ENCODE data around the gene DHRS11.

DNA sequence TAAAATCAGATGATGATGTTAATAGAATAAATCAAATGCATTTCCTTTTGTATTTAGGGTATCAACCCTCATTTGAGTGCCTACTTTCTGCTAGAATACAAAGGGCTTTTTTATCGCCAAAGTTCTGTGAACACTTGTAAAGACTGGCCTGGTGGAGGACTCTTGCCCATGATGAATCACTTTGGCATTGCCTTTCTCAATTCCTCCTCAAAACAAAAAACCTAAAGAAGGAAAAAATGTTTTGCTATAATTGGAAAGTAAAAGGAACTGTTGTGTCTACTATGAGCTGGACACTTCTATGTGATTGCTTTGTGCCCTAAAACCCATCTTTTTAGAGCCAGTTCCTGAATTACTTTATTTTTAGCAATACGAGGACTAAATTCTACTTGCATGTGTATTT lies 13.0 kb upstream of the DHRS11 start:
- TF ChIP-seq EZH2 (IDR thresholded peaks at IDR 0.05) (no peak), POLR2AphosphoS5 (IDR thresholded peaks at IDR 0.05; ENCODE audit: borderline replicate concordance, low read depth, low read length) (no peak)

Measured in SK-N-MC (cell line).